GM21423 (cell line): Measurements from ENCODE around the gene DACT3.

ENCODE experiments used
- ATAC-seq: cut with Tn5 transposase; IDR thresholded peaks from one replicate; pipeline ENCODE4 v1.9.1; 2021; ENCODE audit warnings: mild to moderate bottlenecking, moderate library complexity; ENCODE audit not compliant: unreplicated experiment

Gene DACT3

DNA sequence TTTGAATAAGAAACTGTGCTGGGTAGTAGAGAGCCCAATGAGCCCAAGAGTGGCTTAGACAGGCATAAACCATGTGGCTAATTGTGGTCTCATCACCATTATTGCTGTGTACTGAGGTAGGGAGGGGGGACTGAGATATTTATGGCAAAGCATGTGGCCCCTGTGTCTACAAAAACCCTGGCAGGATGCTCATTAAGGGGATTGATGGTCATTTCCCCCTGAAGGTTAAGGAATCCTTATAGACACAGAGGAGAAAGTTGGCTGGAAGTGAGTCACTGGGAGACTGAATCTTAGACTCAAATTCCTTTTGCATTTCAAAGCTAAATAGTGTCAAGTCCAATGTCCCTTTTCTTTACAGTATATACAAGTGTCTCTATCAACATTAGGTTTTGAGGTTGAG is 9.8 kb upstream of the DACT3 start:
- ATAC-seq, result no peak

- ATAC-seq, result no peak
Measured at GRCh38 chr19:46668662-46669061, 7.7 kb upstream of the DACT3 start.

GRCh38 chr19:46665072-46665471 is 4.1 kb upstream of the DACT3 start:
- no peak for ATAC-seq

DNA sequence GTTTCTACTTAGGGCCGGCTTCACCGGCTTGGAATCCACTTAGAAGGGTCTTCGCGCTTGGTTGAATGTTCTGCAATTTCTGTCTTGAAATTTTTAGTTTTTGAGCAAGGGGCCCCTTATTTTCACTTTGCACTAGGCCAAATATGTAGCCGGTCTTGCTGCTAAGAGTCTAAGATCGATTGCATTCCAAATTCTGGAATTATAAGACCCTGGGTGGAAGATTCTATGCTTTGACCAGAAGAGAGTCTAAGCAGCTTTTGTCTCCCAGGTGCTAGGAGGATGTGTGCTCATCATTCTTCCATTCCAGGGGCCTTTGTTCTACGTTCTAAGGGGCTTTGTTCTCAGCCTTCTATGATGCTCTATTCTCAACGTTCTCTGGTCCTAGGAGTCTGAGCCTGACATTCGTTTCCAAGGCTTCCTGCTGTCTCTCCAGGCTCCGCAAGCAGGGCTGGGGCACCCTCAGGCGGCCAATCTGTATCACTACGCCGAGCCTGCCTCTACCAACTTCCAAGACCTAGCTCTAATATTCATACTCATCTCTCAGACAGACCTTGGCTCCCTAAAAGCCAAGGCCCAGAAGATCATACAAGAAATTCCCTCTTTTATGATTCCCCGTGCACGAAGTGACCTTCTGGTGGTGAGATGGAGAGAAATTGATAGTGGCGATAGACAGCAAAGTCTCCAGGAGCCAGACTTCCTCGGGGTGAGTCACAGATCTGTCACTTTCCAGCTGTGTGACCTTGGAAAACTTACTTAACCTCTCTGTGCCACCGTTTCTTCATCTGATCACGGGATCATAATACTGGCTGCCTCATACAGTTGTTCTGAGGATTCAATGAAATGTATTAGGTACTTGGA is 982 bp upstream of the DACT3 start:
- no peak for ATAC-seq

DNA sequence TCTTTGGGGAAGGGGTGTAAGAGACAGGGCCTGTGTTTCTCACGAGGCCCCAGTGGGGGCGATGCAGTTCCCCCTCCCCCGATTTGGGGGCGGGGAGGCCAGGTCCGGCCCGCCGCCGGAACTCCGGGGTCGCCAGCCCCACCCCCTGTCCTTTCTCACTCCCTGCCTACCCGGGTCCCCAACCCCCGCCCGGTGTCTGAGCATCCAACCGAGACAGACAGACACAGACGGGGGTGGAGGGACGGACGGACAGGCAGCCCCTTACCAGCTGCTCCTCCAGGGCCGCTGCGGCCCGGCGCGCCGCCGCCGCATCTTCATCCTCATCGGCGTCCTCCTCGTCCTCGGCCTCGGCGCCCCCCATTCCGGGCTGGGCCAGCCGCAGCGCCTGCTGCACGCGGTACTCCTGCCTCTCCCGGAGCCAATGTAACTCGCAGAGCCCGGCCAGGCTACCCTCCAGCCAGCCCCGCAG is 397 bp downstream of the DACT3 start:
- ATAC-seq, result no peak

- no peak for ATAC-seq
Measured at GRCh38 chr19:46660008-46660517, 919 bp downstream of the DACT3 start.

DNA sequence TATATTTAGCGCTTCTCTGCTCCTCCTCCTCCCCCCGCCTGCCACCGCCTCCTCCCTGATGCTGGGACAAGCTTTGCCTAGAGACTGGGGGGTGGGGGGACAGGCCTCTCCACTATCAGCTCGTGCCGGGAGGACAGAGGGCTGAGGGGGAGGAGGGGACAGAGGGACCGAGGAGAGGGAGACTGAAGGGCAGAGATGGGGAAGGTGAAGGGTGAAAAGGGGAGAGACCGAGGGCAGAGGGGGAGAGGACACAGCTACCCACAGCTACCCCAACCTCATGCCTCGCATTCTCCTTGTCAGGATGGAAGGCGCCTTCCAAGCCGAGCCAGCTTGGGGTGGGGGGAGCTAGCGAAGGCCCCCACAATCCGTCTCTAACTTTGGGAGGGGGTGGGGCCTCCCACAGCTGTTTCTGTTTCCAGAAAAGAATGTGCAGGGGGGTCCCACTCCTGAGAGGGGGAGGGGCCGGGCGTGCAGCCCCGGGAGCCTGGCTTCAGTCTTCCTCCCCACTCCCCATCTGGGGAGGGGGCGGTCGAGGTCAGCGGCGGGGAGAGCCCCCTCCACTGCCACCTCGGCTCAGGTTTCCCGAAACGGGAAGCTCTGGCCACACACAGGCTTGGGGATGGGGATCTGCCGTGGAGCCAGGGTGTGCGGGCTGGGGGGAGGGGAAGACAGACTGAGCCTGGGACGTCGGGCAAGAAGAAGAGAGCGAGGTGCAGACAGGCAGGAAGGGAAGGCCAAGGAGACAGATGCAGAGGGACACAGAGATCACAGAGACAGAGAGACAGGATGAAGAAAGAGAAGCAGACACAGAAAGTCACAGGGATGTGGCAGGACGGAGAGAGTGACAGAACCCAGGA is 1.6 kb downstream of the DACT3 start:
- ATAC-seq, result no peak

DNA sequence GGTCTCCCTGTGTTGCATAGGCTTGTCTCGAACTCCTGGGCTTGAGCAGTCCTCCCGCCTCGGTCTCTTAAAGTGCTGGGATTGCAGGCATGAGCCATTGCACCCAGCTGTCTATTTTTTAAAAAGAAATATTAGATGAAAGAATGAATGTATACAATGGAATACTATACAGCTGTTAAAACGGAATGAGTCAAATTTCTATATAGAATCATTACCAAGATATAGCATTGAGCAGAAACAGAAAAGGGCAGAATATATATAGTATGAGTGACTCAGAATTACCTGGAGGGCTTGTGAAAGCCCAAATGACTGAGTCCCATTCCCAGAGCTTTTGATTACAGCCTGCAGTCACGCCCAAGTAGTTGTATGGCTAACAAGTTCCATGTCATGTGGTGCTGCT is 4.4 kb downstream of the DACT3 start:
- ATAC-seq, result no peak

DNA sequence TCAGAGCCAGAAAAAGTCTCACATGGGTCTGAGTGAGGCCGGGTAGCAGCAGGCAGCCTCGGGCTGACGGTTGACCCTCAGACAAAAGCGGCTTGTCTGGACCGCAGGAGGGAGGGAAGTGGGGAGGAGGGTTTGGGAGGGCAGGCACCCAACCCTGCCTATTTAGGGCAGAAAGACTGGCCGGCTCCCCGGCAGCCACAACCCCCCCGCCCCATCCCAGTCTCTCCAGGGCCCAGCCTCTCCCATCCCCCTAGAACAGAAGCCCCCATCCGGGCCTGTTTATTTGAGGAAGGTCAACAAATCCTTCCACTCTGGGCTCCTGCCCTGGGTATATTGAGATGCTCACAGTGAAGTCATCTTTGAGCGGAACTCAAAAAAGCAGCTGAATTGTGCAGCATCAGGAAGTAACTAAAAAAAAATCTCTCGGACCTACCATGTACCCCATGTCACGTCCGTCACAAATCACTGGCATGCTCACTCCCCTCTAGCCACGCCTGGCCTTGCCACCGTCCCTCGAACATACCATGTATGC is 6.3 kb downstream of the DACT3 start:
- ATAC-seq, result no peak

GRCh38 chr19:46650445-46650844 is 10.5 kb downstream of the DACT3 start:
- ATAC-seq, result no peak

GRCh38 chr19:46648961-46649960 is 11.7 kb downstream of the DACT3 start:
- no peak for ATAC-seq

DNA sequence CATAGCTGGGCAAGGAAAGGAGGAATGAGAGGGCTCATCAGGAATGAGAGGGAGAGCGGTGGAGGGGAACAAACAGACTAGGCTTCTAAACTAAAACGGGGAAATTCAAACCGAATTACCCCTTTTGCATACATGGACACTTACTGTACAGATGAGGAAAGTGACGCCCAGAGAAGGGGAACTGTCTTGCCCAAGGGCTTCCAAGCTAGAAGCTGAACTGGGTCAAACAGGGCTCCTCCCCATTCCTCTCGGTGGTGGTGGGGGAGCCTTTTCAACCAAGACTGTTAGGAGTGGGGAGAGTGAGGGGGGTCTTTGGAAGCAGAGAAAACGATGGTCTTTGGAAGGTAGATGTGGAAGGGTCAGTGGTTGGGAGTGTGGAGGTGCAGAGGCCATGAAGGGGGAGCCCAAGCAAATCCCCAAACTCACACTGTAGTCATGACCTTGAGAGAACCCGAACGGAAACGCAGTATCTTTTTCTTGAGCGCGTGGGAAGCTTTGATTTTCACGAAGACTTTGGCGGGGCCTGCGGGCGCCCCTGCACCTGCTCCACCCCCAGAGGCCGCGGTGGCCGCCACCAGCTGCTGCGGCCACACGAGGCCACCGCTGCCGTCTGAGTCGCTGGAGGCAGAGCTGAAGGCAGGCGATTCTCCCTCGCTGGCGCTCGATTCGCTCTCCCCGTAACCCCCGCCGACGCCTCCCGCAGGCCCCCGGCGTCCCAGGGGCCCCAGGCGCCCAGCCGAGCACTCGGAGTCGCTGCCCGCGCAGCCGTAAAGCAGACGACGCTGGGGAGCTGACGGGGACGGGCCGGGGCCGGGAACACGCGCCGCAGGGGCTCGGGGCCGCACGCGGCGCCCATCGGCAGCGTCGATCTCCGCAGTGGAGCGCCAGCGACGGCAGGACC is 12.7 kb downstream of the DACT3 start:
- no peak for ATAC-seq

GRCh38 chr19:46646402-46646801 is 14.6 kb downstream of the DACT3 start:
- ATAC-seq, result no peak

- no peak for ATAC-seq
Measured at GRCh38 chr19:46644720-46645119, 16.3 kb downstream of the DACT3 start.

DNA sequence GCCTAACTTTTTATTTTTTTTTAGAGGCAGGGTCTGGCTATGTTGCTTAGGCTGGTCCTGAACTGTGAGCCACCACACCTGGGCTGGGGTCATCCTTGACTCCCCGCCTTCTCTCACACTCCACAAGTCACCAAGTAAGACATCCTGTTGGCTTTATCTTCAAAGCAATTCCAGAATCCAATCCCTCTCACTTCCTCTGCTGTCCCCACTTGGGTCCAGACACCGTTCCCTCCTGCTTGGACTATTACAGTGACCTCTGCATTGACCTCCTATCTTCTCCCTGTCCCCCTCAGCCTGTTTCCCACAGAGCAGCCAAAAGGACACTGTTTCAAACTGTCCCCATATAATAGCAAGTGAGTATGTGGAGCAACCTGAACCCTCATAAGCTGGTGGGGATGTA is 20.3 kb downstream of the DACT3 start:
- no peak for ATAC-seq

DNA sequence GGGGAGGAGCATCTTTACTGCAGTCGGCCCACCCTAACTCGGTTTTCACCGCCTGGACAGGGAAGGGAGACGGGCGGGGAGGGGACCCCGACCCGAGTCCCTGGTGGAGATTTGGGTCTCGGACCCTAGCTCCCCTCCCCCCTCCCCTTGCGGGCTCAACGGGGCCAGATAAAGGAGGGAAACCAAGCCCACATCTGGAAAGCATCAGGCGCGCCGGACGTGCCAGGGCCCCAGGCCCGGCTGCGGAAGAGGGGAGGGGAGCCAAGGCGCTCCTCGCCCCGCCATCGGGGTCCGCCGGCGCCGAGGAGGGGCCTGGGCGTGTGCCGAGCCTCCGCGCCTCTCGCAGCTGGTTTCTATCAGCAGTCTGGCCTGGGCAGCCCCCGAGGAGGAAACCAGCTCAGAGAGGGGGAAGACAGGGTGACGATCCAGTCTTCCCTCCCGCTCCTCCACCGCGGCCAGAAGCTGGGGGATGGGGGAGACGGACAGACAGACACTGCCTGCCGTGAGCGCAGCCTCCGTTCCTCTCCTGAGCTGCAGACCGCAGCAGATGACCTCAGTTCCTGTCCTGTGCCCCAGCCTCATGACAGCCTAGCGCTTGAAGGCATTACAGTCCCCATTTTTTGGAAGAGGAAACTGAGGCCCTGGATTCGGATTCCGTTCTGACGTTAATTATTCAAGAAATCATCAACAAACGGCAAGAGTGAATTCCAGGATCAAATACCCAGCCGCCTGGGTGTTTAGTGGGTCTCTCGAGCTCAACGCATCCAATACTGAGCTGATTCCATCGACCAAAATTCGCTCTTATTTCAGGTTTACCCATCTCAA is 21.4 kb downstream of the DACT3 start:
- ATAC-seq, result no peak

- ATAC-seq, result no peak
Measured at GRCh38 chr19:46637224-46637623, 23.8 kb downstream of the DACT3 start.
